Panc1 (cell line): Measurements from ENCODE around the gene AOC1.

Source experiments
- TCF7L2 ChIP-seq: IDR thresholded peaks from 2 replicates; pipeline ENCODE4 v1.6.1; 2011; ENCODE audit warnings: mild to moderate bottlenecking, low read depth, low read length, inconsistent platforms
- TF ChIP-seq, protein P1 (sequence below): fragments of 450-650 bp; IDR thresholded peaks from 2 replicates; pipeline ENCODE4 v1.5.1; 2017; ENCODE audit warnings: mild to moderate bottlenecking

DNA sequence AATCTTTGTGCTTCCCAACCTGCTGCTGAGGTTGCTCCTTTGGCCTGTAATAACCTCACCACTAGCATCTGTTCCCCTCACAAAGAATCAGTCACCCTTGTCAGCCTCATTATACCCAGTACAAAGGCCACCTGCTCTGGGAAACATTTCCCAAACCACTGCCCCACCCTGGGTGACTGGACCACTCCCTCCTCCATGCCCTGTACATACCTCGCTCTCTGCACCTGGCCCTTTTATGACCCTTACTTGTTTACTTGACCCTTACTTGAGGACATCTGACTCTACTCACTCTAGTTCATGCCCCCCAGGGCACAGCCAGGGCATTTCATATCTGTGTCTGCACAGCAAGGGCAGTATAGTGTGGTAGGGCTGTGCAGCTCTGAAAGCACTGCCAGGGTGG is 21.4 kb upstream of the AOC1 start:
- TF ChIP-seq, protein P1, sequence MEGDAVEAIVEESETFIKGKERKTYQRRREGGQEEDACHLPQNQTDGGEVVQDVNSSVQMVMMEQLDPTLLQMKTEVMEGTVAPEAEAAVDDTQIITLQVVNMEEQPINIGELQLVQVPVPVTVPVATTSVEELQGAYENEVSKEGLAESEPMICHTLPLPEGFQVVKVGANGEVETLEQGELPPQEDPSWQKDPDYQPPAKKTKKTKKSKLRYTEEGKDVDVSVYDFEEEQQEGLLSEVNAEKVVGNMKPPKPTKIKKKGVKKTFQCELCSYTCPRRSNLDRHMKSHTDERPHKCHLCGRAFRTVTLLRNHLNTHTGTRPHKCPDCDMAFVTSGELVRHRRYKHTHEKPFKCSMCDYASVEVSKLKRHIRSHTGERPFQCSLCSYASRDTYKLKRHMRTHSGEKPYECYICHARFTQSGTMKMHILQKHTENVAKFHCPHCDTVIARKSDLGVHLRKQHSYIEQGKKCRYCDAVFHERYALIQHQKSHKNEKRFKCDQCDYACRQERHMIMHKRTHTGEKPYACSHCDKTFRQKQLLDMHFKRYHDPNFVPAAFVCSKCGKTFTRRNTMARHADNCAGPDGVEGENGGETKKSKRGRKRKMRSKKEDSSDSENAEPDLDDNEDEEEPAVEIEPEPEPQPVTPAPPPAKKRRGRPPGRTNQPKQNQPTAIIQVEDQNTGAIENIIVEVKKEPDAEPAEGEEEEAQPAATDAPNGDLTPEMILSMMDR: no peak
- TF ChIP-seq TCF7L2: no peak
